Testis (tissue), 3 donors: Measurements from ENCODE around the gene DCLK1. TPM values are rescaled to one million over a fixed set of nuclear protein-coding genes. Genes with fewer than 3 reads are reported as not detected.
"Not testable (repeated sequence)": the region's sequence is repeated elsewhere in the genome, so short reads cannot be mapped to it uniquely, and the experiment has no call there.

Experiments
- DNase-seq: peaks from one replicate; pipeline ENCODE4 v3.0.0-alpha.2; 2019
- H3K27ac ChIP-seq, 2 donors: fragments of 200-600 bp; sonication (generic); one replicate each; pipeline ENCODE4 v1.5.1; 2019
- H3K27me3 ChIP-seq: fragments of 200-600 bp; sonication (generic); one replicate; pipeline ENCODE4 v1.5.1; 2019
- H3K36me3 ChIP-seq: fragments of 200-600 bp; sonication (generic); one replicate; pipeline ENCODE4 v1.5.1; 2017; ENCODE audit warnings: low read depth; ENCODE audit errors: missing control alignments
- H3K4me1 ChIP-seq: fragments of 200-600 bp; sonication (generic); one replicate; pipeline ENCODE4 v1.5.1; 2019
- H3K4me3 ChIP-seq, 2 donors: fragments of 200-600 bp; sonication (generic); one replicate each; pipeline ENCODE4 v1.5.1; 2017 to 2019
- H3K9me3 ChIP-seq: fragments of 200-600 bp; sonication (generic); one replicate; pipeline ENCODE4 v1.5.1; 2017
- POLR2A ChIP-seq: fragments of 450-650 bp; IDR thresholded peaks from one replicate; pipeline ENCODE4 v1.6.1; 2017; ENCODE audit warnings: antibody characterized with exemption, mild to moderate bottlenecking, moderate library complexity
- WGBS, 2 donors: methylation state at CpG; one replicate each; pipeline ENCODE4 v1.1.5; 2018; 5-methylcytosine and 5-hydroxymethylcytosine counted together
- intact Hi-C: fragments of 100-400 bp; cut with DNase I; formaldehyde crosslinking; loops from one replicate; pipeline ENCODE4 v1.15.1; 2023; ENCODE audit warnings: low total_unique reads
- polyA plus RNA-seq: library from polyadenylated mRNA; stranded (reverse); fragments of 350-450 nt; fragmentation: Illumina TruSeq; extraction: RNeasy Lipid Tissue Mini Kit (QIAGEN cat#74804); gene quantifications from one replicate; pipeline ENCODE4 v1.2.3, GENCODE V29; 2014; ENCODE audit warnings: low read depth, low replicate concordance; ENCODE audit not compliant: insufficient read depth
- total RNA-seq, 2 donors: library from RNA; depleted of rRNA; stranded (reverse); fragments of >200 nt; gene quantifications; one replicate each; pipeline ENCODE4 v1.2.3, GENCODE V29; 2016
- TF ChIP-seq, protein P1 (sequence below), 3 experiments: fragments of 450-650 bp in 2 of 3; fragments of 200-600 bp in 1 of 3; sonication (generic) in 1 of 3; IDR thresholded peaks; one replicate each; pipeline ENCODE4 v1.5.1; 2016 to 2019; ENCODE audit warnings: antibody characterized with exemption in 3 of 3, mild to moderate bottlenecking in 2 of 3, moderate library complexity in 1 of 3

Gene DCLK1
- total and polyA plus RNA-seq, 3 donors from 2014 or later, result 4.5 to 8.9 (median 4.9) TPM

DNA sequence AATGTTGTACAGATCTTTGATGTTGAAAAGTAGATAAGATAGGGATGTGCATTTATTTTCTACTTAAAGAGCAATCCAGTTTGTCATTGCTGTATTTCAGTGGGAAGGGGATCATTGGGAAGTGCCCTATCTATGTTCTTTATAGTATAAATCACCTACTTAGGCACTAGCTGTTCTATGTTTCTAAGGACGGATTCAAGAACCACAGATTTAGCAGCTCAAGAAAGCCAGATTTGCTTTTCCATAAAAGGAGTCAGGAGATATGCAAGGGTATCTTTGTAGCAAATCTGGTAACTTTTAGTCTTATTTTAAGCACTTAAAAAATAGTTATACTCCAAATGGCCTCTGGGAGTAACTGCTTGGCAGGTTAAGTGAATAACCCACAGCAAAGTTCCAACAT lies 23.7 kb downstream of the DCLK1 start:
- H3K4me3 ChIP-seq, result no peak overlapping the region
- no peak overlapping the region for H3K27ac ChIP-seq
- WGBS, 2 donors, result 50 to 71% methylated on average over 1 of the region's 1 CpG
- H3K9me3 ChIP-seq, result no peaks in the 10 kb centered on the region
- TF ChIP-seq, protein P1, sequence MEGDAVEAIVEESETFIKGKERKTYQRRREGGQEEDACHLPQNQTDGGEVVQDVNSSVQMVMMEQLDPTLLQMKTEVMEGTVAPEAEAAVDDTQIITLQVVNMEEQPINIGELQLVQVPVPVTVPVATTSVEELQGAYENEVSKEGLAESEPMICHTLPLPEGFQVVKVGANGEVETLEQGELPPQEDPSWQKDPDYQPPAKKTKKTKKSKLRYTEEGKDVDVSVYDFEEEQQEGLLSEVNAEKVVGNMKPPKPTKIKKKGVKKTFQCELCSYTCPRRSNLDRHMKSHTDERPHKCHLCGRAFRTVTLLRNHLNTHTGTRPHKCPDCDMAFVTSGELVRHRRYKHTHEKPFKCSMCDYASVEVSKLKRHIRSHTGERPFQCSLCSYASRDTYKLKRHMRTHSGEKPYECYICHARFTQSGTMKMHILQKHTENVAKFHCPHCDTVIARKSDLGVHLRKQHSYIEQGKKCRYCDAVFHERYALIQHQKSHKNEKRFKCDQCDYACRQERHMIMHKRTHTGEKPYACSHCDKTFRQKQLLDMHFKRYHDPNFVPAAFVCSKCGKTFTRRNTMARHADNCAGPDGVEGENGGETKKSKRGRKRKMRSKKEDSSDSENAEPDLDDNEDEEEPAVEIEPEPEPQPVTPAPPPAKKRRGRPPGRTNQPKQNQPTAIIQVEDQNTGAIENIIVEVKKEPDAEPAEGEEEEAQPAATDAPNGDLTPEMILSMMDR (IDR thresholded peaks at IDR 0.05), result no peak
- TF ChIP-seq POLR2A, result no peak
- no peak for DNase-seq
- H3K4me1 ChIP-seq, result no peaks in the 10 kb centered on the region
- intact Hi-C loops, result no loop called here
- no peaks in the 10 kb centered on the region for H3K27me3 ChIP-seq
- no peaks in the 10 kb centered on the region for H3K36me3 ChIP-seq

DNA sequence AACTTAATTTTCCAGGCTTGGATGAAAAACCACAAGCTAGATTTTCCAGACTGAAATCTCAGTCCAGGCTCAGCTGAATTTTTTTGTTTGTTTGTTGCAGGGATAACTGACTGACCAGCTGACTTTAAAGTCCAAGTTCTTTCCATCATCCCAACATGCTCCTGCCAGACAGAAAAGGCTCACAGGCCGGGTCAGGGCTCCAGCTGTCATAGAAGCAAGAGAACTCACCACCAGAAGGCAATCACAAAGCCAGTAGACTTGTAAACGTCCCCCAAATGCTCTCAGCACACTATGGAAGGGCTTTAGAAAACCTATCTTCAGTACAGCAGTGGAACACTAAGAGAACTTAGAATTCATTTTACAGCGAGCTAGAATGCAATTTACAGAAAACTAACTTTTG lies 25.5 kb downstream of the DCLK1 start:
- H3K36me3 ChIP-seq, result no peaks in the 10 kb centered on the region
- intact Hi-C loops, result no loop called here
- no peak overlapping the region for H3K27ac ChIP-seq
- no peak overlapping the region for H3K4me3 ChIP-seq
- TF ChIP-seq, protein P1 (IDR thresholded peaks at IDR 0.05), result no peak
- no peak for TF ChIP-seq POLR2A
- H3K4me1 ChIP-seq, result no peaks in the 10 kb centered on the region
- DNase-seq, result no peak
- H3K9me3 ChIP-seq, result no peaks in the 10 kb centered on the region
- H3K27me3 ChIP-seq, result no peaks in the 10 kb centered on the region
- WGBS, 2 donors, result 63 to 74% methylated on average over 3 of the region's 3 CpGs

DNA sequence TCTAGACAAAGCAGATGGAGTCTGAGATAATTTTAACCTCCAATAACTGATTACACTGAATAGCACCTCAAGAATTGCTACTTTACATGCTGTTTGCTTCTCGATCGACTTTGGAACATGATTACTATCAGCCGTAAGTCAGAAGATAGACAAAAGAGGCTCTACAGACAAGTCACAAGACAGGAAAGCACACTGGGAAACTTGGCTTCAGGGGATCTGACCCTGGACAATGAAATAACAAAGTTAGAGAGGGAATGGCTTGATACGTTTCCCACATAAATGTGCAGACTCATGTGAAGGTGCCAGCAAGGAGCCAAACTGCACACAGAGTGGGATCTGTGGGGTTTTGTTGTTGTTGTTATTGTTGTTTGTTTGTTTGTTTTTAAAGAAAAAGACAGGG lies 28.5 kb downstream of the DCLK1 start:
- no peak for DNase-seq

DNA sequence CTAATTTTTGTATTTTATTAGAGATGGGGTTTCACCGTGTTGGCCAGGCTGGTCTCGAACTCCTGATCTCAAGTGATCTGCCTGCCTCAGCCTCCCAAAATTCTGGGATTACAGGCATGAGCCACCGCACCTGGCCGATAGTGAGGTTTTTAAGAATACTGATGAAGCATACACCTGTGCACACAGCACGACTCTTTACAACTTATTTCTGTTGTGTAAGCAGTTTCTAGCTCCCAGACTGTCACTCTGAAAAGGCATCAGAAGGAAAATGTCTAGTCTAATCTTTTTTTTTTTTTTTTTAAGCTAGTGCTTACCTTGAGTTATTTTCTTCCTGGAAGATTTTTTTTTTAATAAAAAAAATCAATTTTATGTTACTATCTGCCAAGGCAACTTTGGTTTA lies 29.3 kb downstream of the DCLK1 start:
- H3K27ac ChIP-seq, H3K9me3 ChIP-seq, H3K27me3 ChIP-seq, DNase-seq, H3K4me1 ChIP-seq, H3K4me3 ChIP-seq, intact Hi-C loops, H3K36me3 ChIP-seq: not testable (repeated sequence)
- 94 to 96% methylated on average over 5 of the region's 5 CpGs for WGBS, 2 donors

More for the DNA sequence above, 28.5 kb downstream of the DCLK1 start:
- TF ChIP-seq, protein P1 (IDR thresholded peaks at IDR 0.05), result no peak
- TF ChIP-seq POLR2A, result no peak
- H3K4me3 ChIP-seq, result no peak overlapping the region
- H3K27me3 ChIP-seq, result no peaks in the 10 kb centered on the region
- no peaks in the 10 kb centered on the region for H3K36me3 ChIP-seq
- intact Hi-C loops, result no loop called here
- H3K4me1 ChIP-seq, result no peaks in the 10 kb centered on the region
- 57 to 64% methylated on average over 4 of the region's 4 CpGs for WGBS, 2 donors
- H3K27ac ChIP-seq, result no peak overlapping the region
- H3K9me3 ChIP-seq, result no peaks in the 10 kb centered on the region

DNA sequence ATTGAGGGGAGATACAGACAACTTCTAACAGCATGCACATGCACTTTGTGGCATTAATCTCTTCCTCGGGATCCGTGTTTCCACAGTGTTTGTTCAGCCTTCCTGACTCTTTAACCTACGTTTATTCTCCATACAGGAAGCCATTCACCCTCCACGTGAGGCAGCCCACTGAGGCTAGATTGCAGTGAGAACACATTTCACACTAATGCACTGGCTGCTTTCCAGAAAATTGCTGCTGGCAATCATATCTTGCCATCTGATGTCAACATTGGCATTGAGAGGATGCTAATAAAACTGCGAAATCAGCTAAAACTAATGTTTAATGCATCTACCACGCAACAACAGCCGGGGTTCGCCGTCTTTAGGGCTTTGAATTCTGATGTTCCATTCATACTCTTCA lies 30.0 kb downstream of the DCLK1 start:
- Histone ChIP-seq H3K4me1 (peaks cover 2% of the 10 kb centered on the region), H3K4me3 (no peak overlapping the region), H3K9me3 (no peaks in the 10 kb centered on the region), H3K27me3 (no peaks in the 10 kb centered on the region), H3K27ac (no peak overlapping the region), H3K36me3 (no peaks in the 10 kb centered on the region)
- no peak for DNase-seq
- WGBS, 2 donors, result 85 to 91% methylated on average over 9 of the region's 9 CpGs
- no peak for TF ChIP-seq POLR2A
- TF ChIP-seq, protein P1 (IDR thresholded peaks at IDR 0.05), result no peak
- intact Hi-C loops, result no loop called here
